ENCODE results near the gene PDCL2.

GRCh38 chr4:55554453-55555030 lies 37.5 kb downstream of the PDCL2 start:
- TF ChIP-seq, protein P1, sequence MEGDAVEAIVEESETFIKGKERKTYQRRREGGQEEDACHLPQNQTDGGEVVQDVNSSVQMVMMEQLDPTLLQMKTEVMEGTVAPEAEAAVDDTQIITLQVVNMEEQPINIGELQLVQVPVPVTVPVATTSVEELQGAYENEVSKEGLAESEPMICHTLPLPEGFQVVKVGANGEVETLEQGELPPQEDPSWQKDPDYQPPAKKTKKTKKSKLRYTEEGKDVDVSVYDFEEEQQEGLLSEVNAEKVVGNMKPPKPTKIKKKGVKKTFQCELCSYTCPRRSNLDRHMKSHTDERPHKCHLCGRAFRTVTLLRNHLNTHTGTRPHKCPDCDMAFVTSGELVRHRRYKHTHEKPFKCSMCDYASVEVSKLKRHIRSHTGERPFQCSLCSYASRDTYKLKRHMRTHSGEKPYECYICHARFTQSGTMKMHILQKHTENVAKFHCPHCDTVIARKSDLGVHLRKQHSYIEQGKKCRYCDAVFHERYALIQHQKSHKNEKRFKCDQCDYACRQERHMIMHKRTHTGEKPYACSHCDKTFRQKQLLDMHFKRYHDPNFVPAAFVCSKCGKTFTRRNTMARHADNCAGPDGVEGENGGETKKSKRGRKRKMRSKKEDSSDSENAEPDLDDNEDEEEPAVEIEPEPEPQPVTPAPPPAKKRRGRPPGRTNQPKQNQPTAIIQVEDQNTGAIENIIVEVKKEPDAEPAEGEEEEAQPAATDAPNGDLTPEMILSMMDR (IDR thresholded peaks at IDR 0.05; ENCODE audit: control extremely low read depth in 1 of 3, insufficient read depth in 1 of 3, low read depth in 1 of 3, low read length in 3 of 3) = no peak; a peak in 1 of 4 replicates
- TF ChIP-seq KDM1A (IDR thresholded peaks at IDR 0.05; ENCODE audit: borderline replicate concordance, low read length) = no peak
- TF ChIP-seq POU5F1 (IDR thresholded peaks at IDR 0.05; ENCODE audit: low read depth, low read length) = no peak
- no peak for TF ChIP-seq EP300 (IDR thresholded peaks at IDR 0.05; ENCODE audit: borderline replicate concordance in 1 of 2, low read depth in 2 of 2, low read length in 2 of 2)

Measured in H1 (cell line).